GM12878 (cell line): ENCODE measurements around the gene RAI2. TPM values are rescaled to one million over a fixed set of nuclear protein-coding genes. Genes with fewer than 3 reads are reported as not detected.

Experiments
- ATAC-seq: fragments of 200-7000 bp; cut with Tn5 transposase; 3 replicates; pipeline ENCODE4 v1.9.1; 2020; ENCODE audit warnings: mild to moderate bottlenecking, moderate library complexity
- BruUV-seq: library from RNA; stranded (reverse); fragments of 400-500 nt; replicated peaks from 2 replicates; lab custom pipeline; 2021; lab: Mats Ljungman, UMichigan
- CTCF ChIA-PET: fragments of 300-600 bp; sonication (Branson Sonifier 250); formaldehyde crosslinking; extraction: SDS; loops from one replicate; lab custom pipeline; 2021; ENCODE audit warnings: inconsistent platforms; lab: Yijun Ruan, JAX
- POLR2A ChIA-PET: fragments of 350-600 bp; formaldehyde crosslinking; extraction: SDS; loops from one replicate; lab custom pipeline; 2021; ENCODE audit warnings: inconsistent platforms; lab: Charles Lee
- RAD21 ChIA-PET: fragments of 300-600 bp; sonication (Branson Sonifier 250); formaldehyde crosslinking; loops from one replicate; lab custom pipeline; 2023; ENCODE audit warnings: antibody characterized with exemption; ENCODE audit not compliant: unreplicated experiment; lab: Charles Lee
- SMC1A ChIA-PET: fragments of 300-600 bp; sonication (Branson Sonifier 250); formaldehyde crosslinking; loops from one replicate; lab custom pipeline; 2023; ENCODE audit not compliant: unreplicated experiment, uncharacterized antibody; lab: Charles Lee
- DNase-seq: peaks from one replicate; pipeline ENCODE4 v3.0.0-alpha.2; 2011; ENCODE audit warnings: low read depth, low spot score
- FAIRE-seq: peaks from 3 replicates; lab custom pipeline; 2011; peaks lifted over from hg19 to GRCh38; lab: Jason Lieb, UNC
- H2AFZ ChIP-seq: 2 replicates; pipeline ENCODE4 v1.6.0; 2011; ENCODE audit warnings: low read depth, low read length, control low read depth; ENCODE audit not compliant: control insufficient read depth
- H3K27ac ChIP-seq: 2 replicates; pipeline ENCODE4 v1.5.1; 2011; ENCODE audit warnings: control low read depth; ENCODE audit not compliant: control insufficient read depth, insufficient read depth
- H3K27me3 ChIP-seq, 2 experiments: replicated peaks in 1 of 2; 2 replicates each; pipeline versions ENCODE4 v1.6.0 to v1.6.1; 2011; ENCODE audit warnings: low read length in 1 of 2; ENCODE audit not compliant: control insufficient read depth in 2 of 2, insufficient read depth in 2 of 2
- H3K36me3 ChIP-seq, 2 experiments: 2 replicates each; pipeline ENCODE4 v1.5.1; 2011; ENCODE audit warnings: low read length in 1 of 2; ENCODE audit not compliant: control insufficient read depth in 2 of 2, insufficient read depth in 2 of 2
- H3K4me1 ChIP-seq: 2 replicates; pipeline ENCODE4 v1.6.1; 2011; ENCODE audit warnings: mild to moderate bottlenecking, low read length, moderate library complexity, mixed read lengths; ENCODE audit not compliant: control insufficient read depth, insufficient read depth
- H3K4me2 ChIP-seq: 2 replicates; pipeline ENCODE4 v1.6.0; 2011; ENCODE audit warnings: control low read depth; ENCODE audit not compliant: control insufficient read depth, insufficient read depth
- H3K4me3 ChIP-seq: fragments of 200-600 bp; sonication (generic); 2 replicates; pipeline ENCODE4 v1.5.1; 2016
- H3K79me2 ChIP-seq: 2 replicates; pipeline ENCODE4 v1.6.0; 2011; ENCODE audit warnings: low read length; ENCODE audit not compliant: control insufficient read depth, insufficient read depth
- H3K9ac ChIP-seq: 2 replicates; pipeline ENCODE4 v1.8.0; 2011; ENCODE audit warnings: low read length, control low read depth, mixed read lengths; ENCODE audit not compliant: control insufficient read depth, insufficient read depth
- H3K9me3 ChIP-seq: replicated peaks from 3 replicates; pipeline ENCODE4 v1.5.1; 2011; ENCODE audit warnings: mild to moderate bottlenecking, low read length; ENCODE audit not compliant: control insufficient read depth, insufficient read depth
- H4K20me1 ChIP-seq: 2 replicates; pipeline ENCODE4 v1.6.0; 2011; ENCODE audit not compliant: control insufficient read depth, insufficient read depth
- BACH1 ChIP-seq: fragments of 450-650 bp; IDR thresholded peaks from 2 replicates; pipeline ENCODE4 v1.6.1; 2017; ENCODE audit warnings: mild to moderate bottlenecking, borderline replicate concordance
- ETV6 ChIP-seq, 2 experiments: fragments of 450-650 bp in 1 of 2; IDR thresholded peaks in 1 of 2; conservative IDR thresholded peaks in 1 of 2; 2 replicates each; pipeline ENCODE4 v1.6.1; 2014; ENCODE audit warnings: antibody characterized with exemption in 1 of 2, borderline replicate concordance in 1 of 2, low read depth in 1 of 2, mild to moderate bottlenecking in 1 of 2, moderate library complexity in 1 of 2
- FOXK2 ChIP-seq: fragments of 450-650 bp; IDR thresholded peaks from 2 replicates; pipeline ENCODE4 v1.6.1; 2017; ENCODE audit warnings: mild to moderate bottlenecking, moderate library complexity
- JUNB ChIP-seq: IDR thresholded peaks from 2 replicates; pipeline ENCODE4 v1.6.1; 2016; ENCODE audit warnings: antibody characterized with exemption, mild to moderate bottlenecking
- MYB ChIP-seq: fragments of 150-350 bp; IDR thresholded peaks from 2 replicates; pipeline ENCODE4 v1.6.1; 2014; ENCODE audit warnings: mild to moderate bottlenecking, low read depth, low read length, borderline replicate concordance
- NKRF ChIP-seq: fragments of 450-650 bp; conservative IDR thresholded peaks from 2 replicates; pipeline ENCODE4 v1.6.1; 2017; ENCODE audit warnings: mild to moderate bottlenecking, moderate library complexity
- NR2C2 ChIP-seq: IDR thresholded peaks from 2 replicates; pipeline ENCODE4 v1.6.1; 2011; ENCODE audit warnings: borderline replicate concordance, low read depth; ENCODE audit not compliant: control insufficient read depth, insufficient read length
- PBX3 ChIP-seq: IDR thresholded peaks from 2 replicates; pipeline ENCODE4 v1.6.1; 2011; ENCODE audit warnings: mild to moderate bottlenecking, low read depth, low read length, moderate library complexity; ENCODE audit not compliant: insufficient replicate concordance
- RBBP5 ChIP-seq: fragments of 200-600 bp; sonication (generic); conservative IDR thresholded peaks from 2 replicates; pipeline ENCODE4 v1.6.1; 2016
- RCOR1 ChIP-seq: conservative IDR thresholded peaks from 2 replicates; pipeline ENCODE4 v1.6.1; 2012; ENCODE audit warnings: low read depth, low read length, improper control_type of control experiment
- RUNX3 ChIP-seq: IDR thresholded peaks from 2 replicates; pipeline ENCODE4 v1.6.1; 2012; ENCODE audit warnings: low read length, inconsistent platforms
- SMAD1 ChIP-seq: fragments of 450-650 bp; IDR thresholded peaks from 2 replicates; pipeline ENCODE4 v1.6.1; 2018; ENCODE audit warnings: mild to moderate bottlenecking, low read depth; ENCODE audit not compliant: partially characterized antibody
- SREBF2 ChIP-seq: IDR thresholded peaks from 2 replicates; pipeline ENCODE4 v1.6.1; 2012; ENCODE audit warnings: mild to moderate bottlenecking, low read length
- WRNIP1 ChIP-seq: IDR thresholded peaks from 2 replicates; pipeline ENCODE4 v1.6.1; 2011; ENCODE audit warnings: low read depth, low read length, improper control_type of control experiment, borderline replicate concordance
- WGBS: methylation state at CpG from one replicate; pipeline ENCODE4 v1.1.6; 2016; ENCODE audit warnings: low lambda C conversion rate; ENCODE audit not compliant: insufficient replicate concordance, insufficient coverage; ENCODE audit errors: missing lambda C conversion rate; 5-methylcytosine and 5-hydroxymethylcytosine counted together
- in situ Hi-C: fragments of 300-500 bp; cut with MboI; formaldehyde crosslinking; loops from 9 replicates; pipeline ENCODE4 v1.14.3; 2018; ENCODE audit warnings: mixed read lengths
- intact Hi-C: fragments of 100-400 bp; cut with micrococcal nuclease; formaldehyde crosslinking; loops from one replicate; pipeline ENCODE4 v1.14.2; 2022; ENCODE audit not compliant: unreplicated experiment
- polyA plus RNA-seq, 11 experiments: library from polyadenylated mRNA; depleted of rRNA in 4 of 11; unstranded in 6 of 11; stranded (reverse) in 5 of 11; fragments of >200 nt; fragmentation: Nextera tagmentation in 4 of 11; fragmentation: Illumina TruSeq in 1 of 11; extraction: Ambion mirVana in 4 of 11; extraction: Trizol in 1 of 11; gene quantifications; 1 replicate in 1 of 11; 2 replicates in 10 of 11; pipeline versions ENCODE4 v1.2.1 to v1.2.3, GENCODE V29; 2011 to 2016; ENCODE audit warnings: inconsistent platforms in 2 of 11, missing spikeins in 2 of 11, low read depth in 1 of 11
- total RNA-seq, 4 experiments: library from RNA; depleted of rRNA in 3 of 4; stranded (reverse); fragments of >200 nt in 3 of 4; fragmentation: Illumina TruSeq in 1 of 4; extraction: Trizol in 1 of 4; gene quantifications; 2 replicates each; pipeline versions ENCODE4 v1.2.1 to v1.2.3, GENCODE V29; 2013 to 2021

The RAI2 gene
- total and polyA plus RNA-seq, 10 of the 15 experiments (the other 5 are each of a cell fraction or from before 2014, with no cell fraction given): not detected

- TF ChIP-seq PBX3: no peak
- no peak for TF ChIP-seq NKRF
Observed at GRCh38 chrX:17814557-17814956, 46.5 kb downstream of the RAI2 start (continued).

- ChIA-PET RAD21 (no interaction called here), CTCF (interaction anchor here (0.9 kb wide), 1 partner anchor 564 kb away, joined by 3 read pairs; no protein-coding TSS in a partner anchor), SMC1A (no interaction called here), POLR2A (no interaction called here)
- no TSS peak for BruUV-seq
- H3K4me2 ChIP-seq: no peak overlapping the region
- H3K9me3 ChIP-seq: no peaks in the 10 kb centered on the region
- intact Hi-C loops (no loop called here), in situ Hi-C loops (no loop called here)
- DNase-seq: no peak
- WGBS: 37% methylated on average over 3 of the region's 3 CpGs
- no peaks in the 10 kb centered on the region for H3K27me3 ChIP-seq
- no peaks in the 10 kb centered on the region for H3K4me1 ChIP-seq
- H3K4me3 ChIP-seq: no peak overlapping the region
- H3K27ac ChIP-seq: no peak overlapping the region
- TF ChIP-seq JUNB (no peak), RCOR1 (no peak), WRNIP1 (no peak), BACH1 (no peak), PBX3 (no peak), MYB (no peak), SMAD1 (no peak), RUNX3 (no peak), RBBP5 (no peak), FOXK2 (no peak), ETV6 (conservative IDR thresholded peaks at IDR 0.05 in 1 of 2, IDR thresholded peaks at IDR 0.05 in 1 of 2; ENCODE audit: borderline replicate concordance in 1 of 2, low read depth in 1 of 2) (no peak), NR2C2 (no peak), SREBF2 (no peak)
- no peaks in the 10 kb centered on the region for H3K36me3 ChIP-seq
- no peak for ATAC-seq
- no peaks in the 10 kb centered on the region for H4K20me1 ChIP-seq
- H3K79me2 ChIP-seq: no peaks in the 10 kb centered on the region
- H3K9ac ChIP-seq: no peak overlapping the region
- no peak overlapping the region for H2AFZ ChIP-seq
- FAIRE-seq: no peak
Observed at GRCh38 chrX:17814059-17814458, 47.0 kb downstream of the RAI2 start.
